ENCODE results near the gene ENOX1. TPM values are rescaled to one million over a fixed set of nuclear protein-coding genes. Genes with fewer than 3 reads are reported as not detected.

Gene ENOX1
- total RNA-seq, 2 experiments from 2014 or later: 0.09 TPM

DNA sequence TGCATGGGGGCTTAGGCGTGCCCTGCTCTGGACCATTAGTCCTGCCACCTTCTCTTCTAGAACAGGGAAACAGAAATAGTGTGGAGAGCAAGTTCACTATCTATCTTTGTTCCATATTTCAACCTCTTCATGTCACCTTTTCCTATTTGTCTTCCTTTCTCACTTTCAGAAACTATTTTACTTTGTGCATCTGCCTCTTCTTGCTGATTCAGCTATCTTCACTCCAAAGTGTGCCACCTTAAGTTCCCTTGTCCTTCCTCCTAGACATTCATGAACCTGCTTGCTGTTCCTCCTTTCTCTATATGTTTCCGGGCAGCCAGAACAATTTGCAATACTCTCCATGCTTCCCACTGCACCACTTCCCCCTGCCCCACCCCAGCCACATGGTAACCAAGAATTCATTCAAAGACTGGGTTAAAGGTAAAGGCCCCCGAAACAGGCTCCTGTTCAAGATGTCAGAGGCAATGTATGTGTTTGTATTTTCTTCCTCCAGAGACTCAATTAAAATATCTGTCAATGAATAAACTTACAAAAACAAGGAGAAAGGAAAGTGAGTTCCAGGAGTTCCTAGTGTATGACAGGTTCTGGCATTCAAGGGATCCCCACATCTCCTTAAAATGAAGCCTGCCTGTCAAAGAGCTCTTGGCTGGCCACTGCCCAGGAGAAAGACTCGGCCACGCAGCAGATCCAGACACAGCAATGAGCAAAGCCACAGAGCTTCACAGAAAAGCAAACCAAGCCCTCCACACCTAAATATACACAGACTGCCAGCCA, 495.3 kb downstream of the ENOX1 start:
- POLR2A ChIA-PET: no interaction called here
- DNase-seq (no peak), ATAC-seq (no peak)
- no peak overlapping the region for H3K4me3 Mint-ChIP-seq
- TF ChIP-seq CTCF (IDR thresholded peaks at IDR 0.05): no peak
- no peaks in the 10 kb centered on the region for H3K9me3 Mint-ChIP-seq
- H3K4me1 Mint-ChIP-seq (ENCODE audit: low read depth): no peaks in the 10 kb centered on the region
- H3K36me3 Mint-ChIP-seq (ENCODE audit: low read depth): no peaks in the 10 kb centered on the region
- H3K27ac Mint-ChIP-seq: no peak overlapping the region
- H3K27me3 Mint-ChIP-seq: no peaks in the 10 kb centered on the region
- intact Hi-C loops (cut with micrococcal nuclease): no loop called here
- CTCF ChIA-PET: no interaction called here

DNA sequence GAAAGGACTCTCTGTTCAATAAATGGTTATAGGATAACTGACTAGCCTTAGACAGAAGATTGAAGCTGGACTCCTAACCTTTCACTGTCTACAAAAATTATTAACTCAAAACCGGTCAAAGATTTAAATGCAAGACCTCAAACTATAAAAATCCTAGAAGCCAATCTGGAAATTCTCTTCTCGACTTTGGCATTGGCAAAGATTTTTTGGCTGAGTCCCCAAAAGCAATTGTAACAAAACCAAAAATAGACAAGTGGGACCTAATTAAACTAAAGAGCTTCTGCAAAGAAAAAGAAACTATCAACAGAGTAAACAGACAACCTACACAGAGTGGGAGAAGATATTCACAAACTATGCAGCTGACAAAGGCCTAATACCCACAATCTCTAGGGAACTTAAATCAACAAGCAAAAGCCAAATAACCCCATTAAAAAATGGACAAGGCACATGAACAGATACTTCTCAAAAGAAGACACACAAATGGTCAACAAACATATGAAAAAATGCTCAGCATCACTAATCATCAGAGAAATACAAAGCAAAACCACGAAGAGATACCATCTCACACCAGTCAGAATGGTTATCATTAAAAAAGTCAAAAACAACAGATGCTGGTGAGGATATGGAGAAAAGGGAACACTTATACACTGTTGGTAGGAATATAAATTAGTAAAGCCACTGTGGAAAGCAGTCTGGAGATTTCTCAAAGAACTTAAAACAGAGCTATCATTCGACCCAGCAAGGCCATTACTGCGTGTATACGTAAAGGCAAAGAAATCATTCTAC, 497.1 kb downstream of the ENOX1 start:
- intact Hi-C loops (cut with micrococcal nuclease): no loop called here
- no peak for DNase-seq
- H3K9me3 Mint-ChIP-seq: no peaks in the 10 kb centered on the region
- ChIA-PET CTCF (no interaction called here), POLR2A (no interaction called here)
- H3K4me1 Mint-ChIP-seq (ENCODE audit: low read depth): no peaks in the 10 kb centered on the region
- no peak for ATAC-seq
- H3K27me3 Mint-ChIP-seq: peaks cover 3% of the 10 kb centered on the region
- no peak overlapping the region for H3K27ac Mint-ChIP-seq
- TF ChIP-seq CTCF (IDR thresholded peaks at IDR 0.05): no peak
- no peak overlapping the region for H3K4me3 Mint-ChIP-seq
- H3K36me3 Mint-ChIP-seq (ENCODE audit: low read depth): no peaks in the 10 kb centered on the region

- intact Hi-C loops (cut with micrococcal nuclease): no loop called here
- CTCF ChIA-PET: no interaction called here
- H3K9me3 Mint-ChIP-seq: no peaks in the 10 kb centered on the region
- DNase-seq (no peak), ATAC-seq (no peak)
- no peak for TF ChIP-seq CTCF (IDR thresholded peaks at IDR 0.05)
- H3K4me3 Mint-ChIP-seq: no peak overlapping the region
- peaks cover 3% of the 10 kb centered on the region for H3K27me3 Mint-ChIP-seq
- no peaks in the 10 kb centered on the region for H3K36me3 Mint-ChIP-seq (ENCODE audit: low read depth)
- H3K27ac Mint-ChIP-seq: no peak overlapping the region
- no peaks in the 10 kb centered on the region for H3K4me1 Mint-ChIP-seq (ENCODE audit: low read depth)
- POLR2A ChIA-PET: no interaction called here
Measured at GRCh38 chr13:43286751-43287150, 500.0 kb downstream of the ENOX1 start.

DNA sequence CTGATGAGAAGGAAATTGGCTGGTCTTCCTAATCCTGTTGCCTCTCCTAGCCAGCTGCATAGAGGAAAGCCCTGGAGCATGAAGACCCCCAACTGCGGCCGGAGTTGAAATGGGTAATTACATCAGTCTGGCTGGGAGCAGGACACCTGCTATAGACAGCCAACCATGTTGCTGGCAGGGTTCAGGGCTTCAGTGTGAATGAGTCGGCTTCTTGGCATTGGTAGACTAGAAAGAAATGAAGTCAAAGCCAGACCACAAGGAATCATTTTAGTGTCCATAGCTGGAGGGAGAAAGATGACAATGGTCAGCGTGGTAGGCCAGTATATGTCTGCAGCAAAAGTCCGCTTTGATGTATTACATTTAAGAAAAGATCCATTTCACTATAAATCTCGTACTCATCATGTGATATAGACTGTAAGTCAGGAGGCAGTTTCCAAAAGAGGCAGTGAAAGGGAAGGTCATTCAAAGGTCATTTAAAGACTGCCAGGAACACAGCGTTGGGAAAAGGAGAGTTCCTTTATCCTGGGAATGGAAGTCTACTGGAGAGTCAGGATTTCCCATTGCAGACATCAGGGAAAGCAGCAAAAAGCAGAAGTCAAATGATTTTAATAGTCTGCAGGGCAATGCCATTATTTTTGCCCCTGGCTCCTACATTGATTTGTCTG, 500.7 kb downstream of the ENOX1 start:
- DNase-seq (no peak), ATAC-seq (no peak)
- no peak overlapping the region for H3K4me3 Mint-ChIP-seq
- peaks cover 3% of the 10 kb centered on the region for H3K27me3 Mint-ChIP-seq
- H3K9me3 Mint-ChIP-seq: no peaks in the 10 kb centered on the region
- CTCF ChIA-PET: no interaction called here
- no peaks in the 10 kb centered on the region for H3K4me1 Mint-ChIP-seq (ENCODE audit: low read depth)
- POLR2A ChIA-PET: no interaction called here
- H3K27ac Mint-ChIP-seq: no peak overlapping the region
- TF ChIP-seq CTCF (IDR thresholded peaks at IDR 0.05): no peak
- H3K36me3 Mint-ChIP-seq (ENCODE audit: low read depth): no peaks in the 10 kb centered on the region
- intact Hi-C loops (cut with micrococcal nuclease): no loop called here

- intact Hi-C loops (cut with micrococcal nuclease): no loop called here
- H3K4me1 Mint-ChIP-seq (ENCODE audit: low read depth): no peaks in the 10 kb centered on the region
- no peaks in the 10 kb centered on the region for H3K9me3 Mint-ChIP-seq
Measured at GRCh38 chr13:43284162-43284561, 502.6 kb downstream of the ENOX1 start.

More at GRCh38 chr13:43284162-43284561, 502.6 kb downstream of the ENOX1 start:
- no peak for TF ChIP-seq CTCF (IDR thresholded peaks at IDR 0.05)
- Mint-ChIP-seq H3K27ac (no peak overlapping the region), H3K36me3 (ENCODE audit: low read depth) (no peaks in the 10 kb centered on the region), H3K27me3 (peaks cover 3% of the 10 kb centered on the region), H3K4me3 (no peak overlapping the region)
- ATAC-seq (no peak), DNase-seq (no peak)
- ChIA-PET POLR2A (no interaction called here), CTCF (no interaction called here)
